ENCODE data around the gene CLIC3. TPM values are rescaled to one million over a fixed set of nuclear protein-coding genes. Genes with fewer than 3 reads are reported as not detected.

The CLIC3 gene
- total and polyA plus RNA-seq, 12 donors: 0.22 to 6.4 (median 0.93) TPM; not detected in 3

GRCh38 chr9:137039611-137040366, 43.4 kb upstream of the CLIC3 start:
- 87 to 96% (median 90%) methylated on average over 11 to 32 of the region's 32 CpGs for WGBS, 4 donors
- peaks cover 0 to 4% of the 10 kb centered on the region in 2 donors for H3K4me1 ChIP-seq (replicated peaks in 1 of 2)
- H3K36me3 ChIP-seq (replicated peaks in 1 of 2): peaks cover 0 to 7% of the 10 kb centered on the region in 2 donors

GRCh38 chr9:137038916-137039315, 42.5 kb upstream of the CLIC3 start:
- Histone ChIP-seq H3K4me1 (replicated peaks in 1 of 2) (peaks cover 0 to 8% of the 10 kb centered on the region in 2 donors), H3K27me3 (peaks cover 5% of the 10 kb centered on the region), H3K36me3 (replicated peaks in 1 of 2) (peaks cover 0 to 7% of the 10 kb centered on the region in 2 donors), H3K4me3 (no peak overlapping the region), H3K9me3 (replicated peaks in 1 of 3) (no peaks in the 10 kb centered on the region), H3K27ac (no peak overlapping the region)
- TF ChIP-seq POLR2A (IDR thresholded peaks at IDR 0.05) (no peak), CTCF (IDR thresholded peaks at IDR 0.05) (no peak)
- no peak for DNase-seq
- intact Hi-C loops (cut with DNase I): loop anchor here in 1 of 2 donors (5.0 kb wide), 1 partner anchor 252 kb away; no protein-coding TSS in a partner anchor
- 78 to 84% (median 83%) methylated on average over 5 to 9 of the region's 9 CpGs for WGBS, 4 donors

More at GRCh38 chr9:137039611-137040366, 43.4 kb upstream of the CLIC3 start:
- TF ChIP-seq CTCF (IDR thresholded peaks at IDR 0.05) (no peak), POLR2A (IDR thresholded peaks at IDR 0.05) (no peak)
- H3K9me3 ChIP-seq (replicated peaks in 1 of 3): no peaks in the 10 kb centered on the region
- no peak for DNase-seq
- intact Hi-C loops (cut with DNase I): loop anchor here in 1 of 2 donors (5.0 kb wide), 1 partner anchor 252 kb away; no protein-coding TSS in a partner anchor
- H3K27ac ChIP-seq: no peak overlapping the region
- peaks cover 13% of the 10 kb centered on the region for H3K27me3 ChIP-seq
- no peak overlapping the region for H3K4me3 ChIP-seq

- WGBS, 4 donors: 84 to 91% (median 86%) methylated on average over 10 of the region's 10 CpGs
- H3K4me1 ChIP-seq (replicated peaks in 1 of 2): peaks cover 0 to 8% of the 10 kb centered on the region in 2 donors
- intact Hi-C loops (cut with DNase I): loop anchor here in 1 of 2 donors (5.0 kb wide), 1 partner anchor 250 kb away; no protein-coding TSS in a partner anchor
- H3K27me3 ChIP-seq: no peaks in the 10 kb centered on the region
- DNase-seq: no peak
- H3K27ac ChIP-seq: no peak overlapping the region
- no peaks in the 10 kb centered on the region for H3K9me3 ChIP-seq (replicated peaks in 1 of 3)
- no peak for TF ChIP-seq POLR2A (IDR thresholded peaks at IDR 0.05)
- no peak for TF ChIP-seq CTCF (IDR thresholded peaks at IDR 0.05)
- no peak overlapping the region for H3K4me3 ChIP-seq
- H3K36me3 ChIP-seq (replicated peaks in 1 of 2): peaks cover 0 to 7% of the 10 kb centered on the region in 2 donors
These were observed 41.1 kb upstream of the CLIC3 start for GRCh38 chr9:137037483-137037882.

GRCh38 chr9:137037035-137037434, 40.7 kb upstream of the CLIC3 start:
- Histone ChIP-seq H3K36me3 (replicated peaks in 1 of 2) (peaks cover 0 to 7% of the 10 kb centered on the region in 2 donors), H3K9me3 (replicated peaks in 1 of 3) (no peaks in the 10 kb centered on the region), H3K27me3 (no peaks in the 10 kb centered on the region), H3K27ac (no peak overlapping the region), H3K4me3 (no peak overlapping the region), H3K4me1 (replicated peaks in 1 of 2) (peaks cover 0 to 9% of the 10 kb centered on the region in 2 donors)
- TF ChIP-seq CTCF (IDR thresholded peaks at IDR 0.05): no peak
- TF ChIP-seq POLR2A (IDR thresholded peaks at IDR 0.05): no peak
- no peak for DNase-seq
- 41 to 63% (median 56%) methylated on average over 1 to 13 of the region's 13 CpGs for WGBS, 4 donors
- intact Hi-C loops (cut with DNase I): loop anchor here in 1 of 2 donors (5.0 kb wide), 1 partner anchor 250 kb away; no protein-coding TSS in a partner anchor
